Fibroblast of mammary gland (primary cell): Measurements from ENCODE around the gene SLC28A3.

Experiments
- DNase-seq: peaks from one replicate; pipeline ENCODE4 v3.0.0-alpha.2; 2010; ENCODE audit warnings: low read depth
- H3K4me3 ChIP-seq: 2 replicates; pipeline ENCODE4 v1.5.1; 2011; ENCODE audit warnings: low read depth, mild to moderate bottlenecking, low read length, moderate library complexity; ENCODE audit not compliant: control insufficient read depth
- TF ChIP-seq, protein P1 (sequence below): conservative IDR thresholded peaks from 2 replicates; pipeline ENCODE4 v1.5.1; 2011; ENCODE audit warnings: low read depth, low read length, inconsistent platforms; ENCODE audit not compliant: control insufficient read depth, insufficient read depth

The SLC28A3 gene

DNA sequence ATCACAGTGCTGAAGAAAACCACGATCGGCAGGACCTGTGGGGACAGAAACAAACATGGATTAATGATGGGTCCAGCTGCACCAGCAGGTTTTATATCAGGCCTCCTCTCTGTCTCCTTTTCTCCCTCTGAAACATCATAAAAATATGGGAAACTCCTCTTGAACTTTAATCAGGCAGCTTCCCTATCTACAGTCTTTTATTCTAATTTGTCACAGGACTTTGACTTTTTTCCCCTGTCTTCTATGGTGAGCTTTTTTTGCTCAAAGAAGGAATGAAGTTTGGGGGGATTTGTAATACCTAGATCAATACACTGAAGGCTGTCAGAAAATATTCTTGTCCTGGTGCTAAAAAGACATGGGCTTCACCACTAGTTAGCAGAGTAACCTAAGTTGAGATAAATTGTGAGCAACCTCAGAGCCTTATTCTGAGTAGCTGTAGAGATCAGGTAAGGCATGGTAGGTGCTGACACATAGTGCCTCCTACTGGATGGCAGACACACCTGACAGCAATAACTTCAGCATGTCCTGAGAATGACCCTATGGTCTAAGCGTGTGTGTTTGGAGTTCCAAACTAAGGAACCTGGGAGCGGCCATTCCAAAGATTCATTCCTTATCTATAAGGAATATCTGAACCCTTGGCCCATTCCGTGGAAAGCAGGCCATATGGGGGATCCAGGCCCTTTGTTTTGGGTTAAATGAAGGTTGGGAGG is 46.2 kb downstream of the SLC28A3 start:
- TF ChIP-seq, protein P1, sequence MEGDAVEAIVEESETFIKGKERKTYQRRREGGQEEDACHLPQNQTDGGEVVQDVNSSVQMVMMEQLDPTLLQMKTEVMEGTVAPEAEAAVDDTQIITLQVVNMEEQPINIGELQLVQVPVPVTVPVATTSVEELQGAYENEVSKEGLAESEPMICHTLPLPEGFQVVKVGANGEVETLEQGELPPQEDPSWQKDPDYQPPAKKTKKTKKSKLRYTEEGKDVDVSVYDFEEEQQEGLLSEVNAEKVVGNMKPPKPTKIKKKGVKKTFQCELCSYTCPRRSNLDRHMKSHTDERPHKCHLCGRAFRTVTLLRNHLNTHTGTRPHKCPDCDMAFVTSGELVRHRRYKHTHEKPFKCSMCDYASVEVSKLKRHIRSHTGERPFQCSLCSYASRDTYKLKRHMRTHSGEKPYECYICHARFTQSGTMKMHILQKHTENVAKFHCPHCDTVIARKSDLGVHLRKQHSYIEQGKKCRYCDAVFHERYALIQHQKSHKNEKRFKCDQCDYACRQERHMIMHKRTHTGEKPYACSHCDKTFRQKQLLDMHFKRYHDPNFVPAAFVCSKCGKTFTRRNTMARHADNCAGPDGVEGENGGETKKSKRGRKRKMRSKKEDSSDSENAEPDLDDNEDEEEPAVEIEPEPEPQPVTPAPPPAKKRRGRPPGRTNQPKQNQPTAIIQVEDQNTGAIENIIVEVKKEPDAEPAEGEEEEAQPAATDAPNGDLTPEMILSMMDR: no peak
- no peak overlapping the region for H3K4me3 ChIP-seq
- no peak for DNase-seq

DNA sequence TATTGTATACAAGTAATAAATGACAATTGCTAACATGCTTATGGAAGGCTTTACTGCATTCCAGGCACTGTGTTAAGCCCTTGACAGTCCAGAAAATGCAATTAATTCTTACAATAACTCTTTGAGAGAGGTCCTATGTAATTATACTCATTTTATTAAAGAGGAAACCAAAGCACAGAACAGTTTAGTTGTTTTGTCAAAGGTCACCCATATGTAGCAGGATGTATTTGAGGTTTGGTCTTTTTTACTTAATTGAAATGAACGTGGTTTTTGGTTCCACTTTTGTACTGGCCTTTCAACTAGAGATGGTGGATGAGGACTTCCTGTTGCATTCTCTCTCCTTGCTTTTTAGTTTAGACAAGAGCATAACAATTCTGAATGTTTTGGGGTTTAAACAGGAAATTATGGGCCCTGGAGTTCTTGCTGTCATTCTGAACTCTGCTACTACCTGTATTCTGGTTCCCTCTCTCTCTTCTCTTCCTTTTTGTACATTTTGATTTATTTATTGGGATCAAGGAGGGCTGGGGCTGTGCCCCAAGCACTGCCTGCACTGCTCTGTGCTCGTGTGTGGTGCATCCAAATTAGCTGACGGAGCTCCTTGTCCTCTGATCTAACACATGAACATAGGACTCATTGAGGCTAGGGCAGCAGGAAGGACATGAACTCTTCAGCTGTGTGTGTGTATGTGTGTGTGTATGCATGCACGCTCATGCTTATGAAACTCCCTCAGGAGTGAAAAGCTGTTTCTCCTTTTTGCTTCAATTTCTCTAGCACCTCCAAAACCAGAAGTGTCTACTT is 47.4 kb downstream of the SLC28A3 start:
- no peak for DNase-seq
- TF ChIP-seq, protein P1: no peak
- no peak overlapping the region for H3K4me3 ChIP-seq

DNA sequence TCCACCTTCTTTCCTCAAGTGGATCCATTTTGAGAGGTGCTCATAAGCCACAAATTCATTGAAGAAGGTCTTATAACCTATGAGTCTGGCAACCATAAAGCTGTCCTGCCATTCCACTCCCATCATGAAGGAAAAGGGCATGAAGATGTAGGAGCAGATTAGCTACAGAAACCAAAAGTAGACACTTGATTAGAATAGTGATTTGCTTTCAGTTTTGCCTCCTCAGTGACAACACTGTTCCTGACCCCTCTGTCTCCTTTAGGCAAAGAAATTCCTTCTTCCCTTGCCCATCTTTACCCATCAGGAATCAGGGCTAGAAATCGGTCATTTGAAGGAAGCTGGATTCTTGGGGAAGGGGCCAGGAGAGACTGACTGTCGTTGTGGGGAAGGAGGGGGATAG is 55.2 kb downstream of the SLC28A3 start:
- no peak for DNase-seq
- TF ChIP-seq, protein P1: no peak
- no peak overlapping the region for H3K4me3 ChIP-seq

DNA sequence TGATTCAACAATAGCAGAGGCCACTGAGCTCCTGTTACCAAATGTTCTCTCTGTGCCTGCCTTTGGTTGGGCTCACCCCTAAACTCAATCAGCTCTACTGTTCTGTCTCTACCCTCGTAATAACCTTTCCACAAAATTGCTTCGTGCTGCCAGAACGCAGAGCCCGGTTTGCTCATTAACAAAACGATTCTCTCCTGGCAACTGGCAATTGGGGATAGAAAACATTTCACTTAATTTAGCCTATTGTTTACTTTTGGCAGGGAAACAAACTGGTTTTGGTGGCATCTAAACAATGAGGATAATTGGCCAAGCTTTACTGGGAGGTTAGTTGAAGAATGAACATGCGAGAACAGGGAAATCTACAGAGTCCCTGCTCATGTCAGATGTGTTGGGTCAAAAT is 56.6 kb downstream of the SLC28A3 start:
- TF ChIP-seq, protein P1: no peak
- no peak for DNase-seq
- no peak overlapping the region for H3K4me3 ChIP-seq

DNA sequence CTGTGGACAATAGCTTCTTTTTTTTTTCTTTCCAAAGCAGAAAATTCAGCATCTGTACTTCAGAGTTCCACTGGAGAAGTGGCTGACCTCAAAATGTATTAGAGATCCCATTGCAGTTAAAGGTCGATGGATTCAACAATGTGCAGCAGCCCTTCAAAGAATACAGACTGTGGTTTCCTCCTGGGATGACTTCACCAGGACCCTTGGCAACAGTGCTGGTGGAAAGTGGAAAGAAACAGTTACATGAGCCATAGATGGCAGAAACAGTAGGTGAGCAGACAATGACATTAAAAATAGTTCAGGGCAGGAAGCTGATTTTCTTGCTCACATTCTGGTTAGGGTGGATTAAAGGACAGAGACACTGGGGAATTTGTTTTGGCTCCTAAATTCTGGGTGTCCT is 62.4 kb downstream of the SLC28A3 start:
- H3K4me3 ChIP-seq: no peak overlapping the region
- peak; percentile 11 for DNase-seq
- TF ChIP-seq, protein P1: no peak

DNA sequence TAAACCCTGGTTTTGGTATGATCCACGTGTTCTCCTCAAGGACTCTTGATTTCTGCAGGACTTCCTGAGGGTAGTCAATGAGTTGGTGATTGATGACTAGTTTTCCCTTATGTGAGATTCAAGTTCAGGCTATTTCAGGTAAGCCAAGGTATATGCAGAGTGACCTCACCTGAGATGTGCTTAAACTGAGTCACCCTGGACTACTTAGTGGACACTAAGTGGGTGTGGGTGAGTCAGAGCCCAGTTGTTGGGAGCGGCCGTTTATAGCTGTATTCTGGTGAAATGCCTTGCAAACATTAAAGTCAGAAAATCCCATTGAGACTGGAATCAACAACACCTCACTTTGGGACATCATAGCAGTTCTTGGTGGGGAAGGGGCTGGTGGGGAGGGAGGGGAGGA is 62.9 kb downstream of the SLC28A3 start:
- no peak overlapping the region for H3K4me3 ChIP-seq
- TF ChIP-seq, protein P1: no peak
- peak; percentile 28 for DNase-seq
